GM23338 (cell line): ENCODE data around the gene IFNE. TPM values are rescaled to one million over a fixed set of nuclear protein-coding genes. Genes with fewer than 3 reads are reported as not detected.

Experiments used
- ATAC-seq: fragments of 200-7000 bp; cut with Tn5 transposase; 3 replicates; pipeline ENCODE4 v1.9.1; 2020
- DNase-seq: peaks from one replicate; pipeline ENCODE4 v3.0.0-alpha.2; 2015; ENCODE audit warnings: low spot score
- H2AFZ ChIP-seq: fragments of 200-600 bp; sonication (generic); 2 replicates; pipeline ENCODE4 v1.8.0; 2016; ENCODE audit warnings: antibody characterized with exemption, mild to moderate bottlenecking, moderate library complexity
- H3F3A ChIP-seq: fragments of 200-600 bp; sonication (generic); replicated peaks from 2 replicates; pipeline ENCODE4 v1.8.0; 2017; ENCODE audit warnings: antibody characterized with exemption, mixed run types, low read depth
- H3K27ac ChIP-seq: fragments of 200-600 bp; sonication (generic); 2 replicates; pipeline ENCODE4 v1.6.1; 2016; ENCODE audit warnings: low read depth
- H3K27me3 ChIP-seq: fragments of 200-600 bp; sonication (generic); 2 replicates; pipeline ENCODE4 v1.8.0; 2016; ENCODE audit warnings: mild to moderate bottlenecking, mixed run types, moderate library complexity; ENCODE audit not compliant: insufficient read depth
- H3K36me3 ChIP-seq: fragments of 200-600 bp; sonication (generic); 2 replicates; pipeline ENCODE4 v1.8.0; 2016; ENCODE audit warnings: mild to moderate bottlenecking; ENCODE audit not compliant: insufficient read depth
- H3K4me1 ChIP-seq: fragments of 200-600 bp; sonication (generic); 2 replicates; pipeline ENCODE4 v1.8.0; 2016; ENCODE audit warnings: mild to moderate bottlenecking, moderate library complexity; ENCODE audit not compliant: insufficient read depth
- H3K4me2 ChIP-seq: fragments of 200-600 bp; sonication (generic); 2 replicates; pipeline ENCODE4 v1.7.1; 2017; ENCODE audit warnings: mixed run types
- H3K4me3 ChIP-seq: fragments of 200-600 bp; sonication (generic); 2 replicates; pipeline ENCODE4 v1.6.1; 2016; ENCODE audit warnings: mixed run types
- H3K79me2 ChIP-seq: fragments of 200-600 bp; sonication (generic); replicated peaks from 2 replicates; pipeline ENCODE4 v1.8.0; 2017; ENCODE audit warnings: mild to moderate bottlenecking; ENCODE audit not compliant: insufficient read depth
- H3K9me2 ChIP-seq: fragments of 200-600 bp; sonication (generic); 2 replicates; pipeline ENCODE4 v1.8.0; 2017; ENCODE audit not compliant: insufficient read depth
- H4K20me1 ChIP-seq: fragments of 200-600 bp; sonication (generic); replicated peaks from 2 replicates; pipeline ENCODE4 v1.8.0; 2017; ENCODE audit warnings: mild to moderate bottlenecking; ENCODE audit not compliant: insufficient read depth
- H3K27ac Mint-ChIP-seq: 2 replicates; pipeline ENCODE4 v1.8.0; 2020; ENCODE audit warnings: inconsistent platforms, mild to moderate bottlenecking, moderate library complexity, mixed read lengths
- H3K27me3 Mint-ChIP-seq: 3 replicates; pipeline ENCODE4 v1.8.0; 2022; ENCODE audit warnings: low read depth, mild to moderate bottlenecking, moderate library complexity, mixed read lengths, inconsistent platforms; ENCODE audit not compliant: insufficient read depth, poor library complexity
- H3K36me3 Mint-ChIP-seq: 3 replicates; pipeline ENCODE4 v1.8.0; 2021; ENCODE audit warnings: low read depth, mild to moderate bottlenecking, inconsistent platforms, moderate library complexity, mixed read lengths
- H3K4me1 Mint-ChIP-seq: 3 replicates; pipeline ENCODE4 v1.8.0; 2020; ENCODE audit warnings: mild to moderate bottlenecking, inconsistent platforms, mixed read lengths
- H3K4me3 Mint-ChIP-seq: 3 replicates; pipeline ENCODE4 v1.8.0; 2021; ENCODE audit warnings: moderate library complexity, mild to moderate bottlenecking, inconsistent platforms, mixed read lengths
- H3K9me3 Mint-ChIP-seq: 3 replicates; pipeline ENCODE4 v1.8.0; 2020; ENCODE audit warnings: moderate library complexity, mild to moderate bottlenecking, inconsistent platforms, mixed read lengths
- CREB1 ChIP-seq: fragments of 250-450 bp; sonication (Bioruptor Pico); IDR thresholded peaks from 2 replicates; pipeline ENCODE4 v1.5.0; 2020; ENCODE audit warnings: low read depth, mild to moderate bottlenecking, moderate library complexity
- EZH2 ChIP-seq: fragments of 200-600 bp; sonication (generic); IDR thresholded peaks from one replicate; pipeline ENCODE4 v1.8.0; 2017; ENCODE audit warnings: antibody characterized with exemption, mild to moderate bottlenecking, low read depth; ENCODE audit not compliant: unreplicated experiment
- EZH2phosphoT487 ChIP-seq: fragments of 200-600 bp; sonication (generic); IDR thresholded peaks from one replicate; pipeline ENCODE4 v1.8.1; 2018; ENCODE audit warnings: antibody characterized with exemption; ENCODE audit not compliant: unreplicated experiment
- JUNB ChIP-seq: IDR thresholded peaks from one replicate; pipeline ENCODE4 v1.6.1; 2016; ENCODE audit warnings: antibody characterized with exemption; ENCODE audit not compliant: unreplicated experiment
- NANOG ChIP-seq: IDR thresholded peaks from 2 replicates; pipeline ENCODE4 v1.6.1; 2016; ENCODE audit warnings: antibody characterized with exemption, borderline replicate concordance
- POLR2AphosphoS5 ChIP-seq: IDR thresholded peaks from 2 replicates; pipeline ENCODE4 v1.6.1; 2016; ENCODE audit warnings: antibody characterized with exemption, low read depth
- STAT1 ChIP-seq: IDR thresholded peaks from one replicate; pipeline ENCODE4 v1.6.1; 2016; ENCODE audit warnings: antibody characterized with exemption; ENCODE audit not compliant: unreplicated experiment
- ZNF114 ChIP-seq: fragments of 250-450 bp; sonication (Bioruptor Pico); IDR thresholded peaks from 2 replicates; pipeline ENCODE4 v1.5.0; 2020; ENCODE audit warnings: mild to moderate bottlenecking, moderate library complexity
- ZNF331 ChIP-seq: fragments of 250-450 bp; sonication (Bioruptor Pico); IDR thresholded peaks from 2 replicates; pipeline ENCODE4 v1.5.0; 2020; ENCODE audit warnings: low read depth, mild to moderate bottlenecking, moderate library complexity
- polyA plus RNA-seq: library from polyadenylated mRNA; unstranded; fragments of >200 nt; fragmentation: Nextera tagmentation; extraction: Ambion mirVana; gene quantifications from 2 replicates; pipeline ENCODE4 v1.2.1, GENCODE V29; 2016
- total RNA-seq: library from RNA; depleted of rRNA; stranded (reverse); fragments of >200 nt; shearing (Covaris generic); gene quantifications from 2 replicates; pipeline ENCODE4 v1.2.3, GENCODE V29; 2014
- TF ChIP-seq, protein P1 (sequence below): fragments of 250-450 bp; sonication (Bioruptor Pico); IDR thresholded peaks from 2 replicates; pipeline ENCODE4 v1.5.0; 2020; ENCODE audit warnings: mild to moderate bottlenecking, moderate library complexity
- TF ChIP-seq, protein P2 (sequence below): IDR thresholded peaks from one replicate; pipeline ENCODE4 v1.6.1; 2018; ENCODE audit warnings: antibody characterized with exemption; ENCODE audit not compliant: unreplicated experiment
- TF ChIP-seq, protein P3 (sequence below): IDR thresholded peaks from 2 replicates; pipeline ENCODE4 v1.6.1; 2016; ENCODE audit warnings: antibody characterized with exemption
- TF ChIP-seq, protein P4 (sequence below), 2 experiments: fragments of 200-600 bp in 1 of 2; sonication (generic) in 1 of 2; conservative IDR thresholded peaks; 2 replicates each; pipeline versions ENCODE4 v1.5.1 to v1.6.1; 2016 to 2017; ENCODE audit warnings: antibody characterized with exemption in 2 of 2, low read depth in 2 of 2, mild to moderate bottlenecking in 2 of 2, moderate library complexity in 1 of 2

IFNE gene
- total and polyA plus RNA-seq, 2 experiments from 2014 or later = 0.21 TPM; not detected in 1

DNA sequence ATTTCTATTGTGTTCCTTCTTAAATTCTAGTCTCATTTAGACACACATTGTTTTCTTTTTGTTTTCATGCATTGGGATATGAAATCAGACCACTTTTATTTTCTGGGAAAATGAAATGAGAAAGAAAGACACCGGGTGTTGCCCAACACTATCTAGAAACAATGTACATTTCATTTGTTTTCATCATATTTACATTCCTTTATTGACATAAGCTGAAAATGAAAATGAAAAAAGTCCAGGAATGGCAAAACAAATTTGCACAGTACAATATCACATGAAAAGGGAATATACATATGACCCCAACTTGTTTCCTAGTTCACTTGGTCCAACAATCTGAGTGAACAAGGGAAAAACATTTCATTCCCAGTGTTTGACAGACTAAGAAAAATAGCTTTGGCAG is 20.7 kb downstream of the IFNE start:
- Mint-ChIP-seq H3K36me3 (peaks cover 10% of the 10 kb centered on the region; the same call in 2 of the 3 replicates), H3K27me3 (peaks cover 2% of the 10 kb centered on the region), H3K9me3 (peaks cover 32% of the 10 kb centered on the region), H3K27ac (no peak overlapping the region), H3K4me3 (no peak overlapping the region), H3K4me1 (no peaks in the 10 kb centered on the region)
- no peak overlapping the region for H3K4me3 ChIP-seq
- TF ChIP-seq, protein P1, sequence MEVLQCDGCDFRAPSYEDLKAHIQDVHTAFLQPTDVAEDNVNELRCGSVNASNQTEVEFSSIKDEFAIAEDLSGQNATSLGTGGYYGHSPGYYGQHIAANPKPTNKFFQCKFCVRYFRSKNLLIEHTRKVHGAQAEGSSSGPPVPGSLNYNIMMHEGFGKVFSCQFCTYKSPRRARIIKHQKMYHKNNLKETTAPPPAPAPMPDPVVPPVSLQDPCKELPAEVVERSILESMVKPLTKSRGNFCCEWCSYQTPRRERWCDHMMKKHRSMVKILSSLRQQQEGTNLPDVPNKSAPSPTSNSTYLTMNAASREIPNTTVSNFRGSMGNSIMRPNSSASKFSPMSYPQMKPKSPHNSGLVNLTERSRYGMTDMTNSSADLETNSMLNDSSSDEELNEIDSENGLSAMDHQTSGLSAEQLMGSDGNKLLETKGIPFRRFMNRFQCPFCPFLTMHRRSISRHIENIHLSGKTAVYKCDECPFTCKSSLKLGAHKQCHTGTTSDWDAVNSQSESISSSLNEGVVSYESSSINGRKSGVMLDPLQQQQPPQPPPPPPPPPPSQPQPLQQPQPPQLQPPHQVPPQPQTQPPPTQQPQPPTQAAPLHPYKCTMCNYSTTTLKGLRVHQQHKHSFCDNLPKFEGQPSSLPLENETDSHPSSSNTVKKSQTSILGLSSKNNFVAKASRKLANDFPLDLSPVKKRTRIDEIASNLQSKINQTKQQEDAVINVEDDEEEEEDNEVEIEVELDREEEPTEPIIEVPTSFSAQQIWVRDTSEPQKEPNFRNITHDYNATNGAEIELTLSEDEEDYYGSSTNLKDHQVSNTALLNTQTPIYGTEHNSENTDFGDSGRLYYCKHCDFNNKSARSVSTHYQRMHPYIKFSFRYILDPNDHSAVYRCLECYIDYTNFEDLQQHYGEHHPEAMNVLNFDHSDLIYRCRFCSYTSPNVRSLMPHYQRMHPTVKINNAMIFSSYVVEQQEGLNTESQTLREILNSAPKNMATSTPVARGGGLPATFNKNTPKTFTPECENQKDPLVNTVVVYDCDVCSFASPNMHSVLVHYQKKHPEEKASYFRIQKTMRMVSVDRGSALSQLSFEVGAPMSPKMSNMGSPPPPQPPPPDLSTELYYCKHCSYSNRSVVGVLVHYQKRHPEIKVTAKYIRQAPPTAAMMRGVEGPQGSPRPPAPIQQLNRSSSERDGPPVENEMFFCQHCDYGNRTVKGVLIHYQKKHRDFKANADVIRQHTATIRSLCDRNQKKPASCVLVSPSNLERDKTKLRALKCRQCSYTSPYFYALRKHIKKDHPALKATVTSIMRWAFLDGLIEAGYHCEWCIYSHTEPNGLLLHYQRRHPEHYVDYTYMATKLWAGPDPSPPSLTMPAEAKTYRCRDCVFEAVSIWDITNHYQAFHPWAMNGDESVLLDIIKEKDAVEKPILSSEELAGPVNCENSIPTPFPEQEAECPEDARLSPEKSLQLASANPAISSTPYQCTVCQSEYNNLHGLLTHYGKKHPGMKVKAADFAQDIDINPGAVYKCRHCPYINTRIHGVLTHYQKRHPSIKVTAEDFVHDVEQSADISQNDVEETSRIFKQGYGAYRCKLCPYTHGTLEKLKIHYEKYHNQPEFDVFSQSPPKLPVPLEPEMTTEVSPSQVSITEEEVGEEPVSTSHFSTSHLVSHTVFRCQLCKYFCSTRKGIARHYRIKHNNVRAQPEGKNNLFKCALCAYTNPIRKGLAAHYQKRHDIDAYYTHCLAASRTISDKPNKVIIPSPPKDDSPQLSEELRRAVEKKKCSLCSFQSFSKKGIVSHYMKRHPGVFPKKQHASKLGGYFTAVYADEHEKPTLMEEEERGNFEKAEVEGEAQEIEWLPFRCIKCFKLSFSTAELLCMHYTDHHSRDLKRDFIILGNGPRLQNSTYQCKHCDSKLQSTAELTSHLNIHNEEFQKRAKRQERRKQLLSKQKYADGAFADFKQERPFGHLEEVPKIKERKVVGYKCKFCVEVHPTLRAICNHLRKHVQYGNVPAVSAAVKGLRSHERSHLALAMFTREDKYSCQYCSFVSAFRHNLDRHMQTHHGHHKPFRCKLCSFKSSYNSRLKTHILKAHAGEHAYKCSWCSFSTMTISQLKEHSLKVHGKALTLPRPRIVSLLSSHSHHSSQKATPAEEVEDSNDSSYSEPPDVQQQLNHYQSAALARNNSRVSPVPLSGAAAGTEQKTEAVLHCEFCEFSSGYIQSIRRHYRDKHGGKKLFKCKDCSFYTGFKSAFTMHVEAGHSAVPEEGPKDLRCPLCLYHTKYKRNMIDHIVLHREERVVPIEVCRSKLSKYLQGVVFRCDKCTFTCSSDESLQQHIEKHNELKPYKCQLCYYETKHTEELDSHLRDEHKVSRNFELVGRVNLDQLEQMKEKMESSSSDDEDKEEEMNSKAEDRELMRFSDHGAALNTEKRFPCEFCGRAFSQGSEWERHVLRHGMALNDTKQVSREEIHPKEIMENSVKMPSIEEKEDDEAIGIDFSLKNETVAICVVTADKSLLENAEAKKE (CRISPR knock-in tag) = no peak
- TF ChIP-seq NANOG = no peak
- TF ChIP-seq STAT1 = no peak
- no peak for TF ChIP-seq ZNF331
- no peak for TF ChIP-seq JUNB
- TF ChIP-seq, protein P2, sequence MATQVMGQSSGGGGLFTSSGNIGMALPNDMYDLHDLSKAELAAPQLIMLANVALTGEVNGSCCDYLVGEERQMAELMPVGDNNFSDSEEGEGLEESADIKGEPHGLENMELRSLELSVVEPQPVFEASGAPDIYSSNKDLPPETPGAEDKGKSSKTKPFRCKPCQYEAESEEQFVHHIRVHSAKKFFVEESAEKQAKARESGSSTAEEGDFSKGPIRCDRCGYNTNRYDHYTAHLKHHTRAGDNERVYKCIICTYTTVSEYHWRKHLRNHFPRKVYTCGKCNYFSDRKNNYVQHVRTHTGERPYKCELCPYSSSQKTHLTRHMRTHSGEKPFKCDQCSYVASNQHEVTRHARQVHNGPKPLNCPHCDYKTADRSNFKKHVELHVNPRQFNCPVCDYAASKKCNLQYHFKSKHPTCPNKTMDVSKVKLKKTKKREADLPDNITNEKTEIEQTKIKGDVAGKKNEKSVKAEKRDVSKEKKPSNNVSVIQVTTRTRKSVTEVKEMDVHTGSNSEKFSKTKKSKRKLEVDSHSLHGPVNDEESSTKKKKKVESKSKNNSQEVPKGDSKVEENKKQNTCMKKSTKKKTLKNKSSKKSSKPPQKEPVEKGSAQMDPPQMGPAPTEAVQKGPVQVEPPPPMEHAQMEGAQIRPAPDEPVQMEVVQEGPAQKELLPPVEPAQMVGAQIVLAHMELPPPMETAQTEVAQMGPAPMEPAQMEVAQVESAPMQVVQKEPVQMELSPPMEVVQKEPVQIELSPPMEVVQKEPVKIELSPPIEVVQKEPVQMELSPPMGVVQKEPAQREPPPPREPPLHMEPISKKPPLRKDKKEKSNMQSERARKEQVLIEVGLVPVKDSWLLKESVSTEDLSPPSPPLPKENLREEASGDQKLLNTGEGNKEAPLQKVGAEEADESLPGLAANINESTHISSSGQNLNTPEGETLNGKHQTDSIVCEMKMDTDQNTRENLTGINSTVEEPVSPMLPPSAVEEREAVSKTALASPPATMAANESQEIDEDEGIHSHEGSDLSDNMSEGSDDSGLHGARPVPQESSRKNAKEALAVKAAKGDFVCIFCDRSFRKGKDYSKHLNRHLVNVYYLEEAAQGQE = no peak
- TF ChIP-seq, protein P3, sequence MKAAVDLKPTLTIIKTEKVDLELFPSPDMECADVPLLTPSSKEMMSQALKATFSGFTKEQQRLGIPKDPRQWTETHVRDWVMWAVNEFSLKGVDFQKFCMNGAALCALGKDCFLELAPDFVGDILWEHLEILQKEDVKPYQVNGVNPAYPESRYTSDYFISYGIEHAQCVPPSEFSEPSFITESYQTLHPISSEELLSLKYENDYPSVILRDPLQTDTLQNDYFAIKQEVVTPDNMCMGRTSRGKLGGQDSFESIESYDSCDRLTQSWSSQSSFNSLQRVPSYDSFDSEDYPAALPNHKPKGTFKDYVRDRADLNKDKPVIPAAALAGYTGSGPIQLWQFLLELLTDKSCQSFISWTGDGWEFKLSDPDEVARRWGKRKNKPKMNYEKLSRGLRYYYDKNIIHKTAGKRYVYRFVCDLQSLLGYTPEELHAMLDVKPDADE = no peak
- TF ChIP-seq ZNF114 (CRISPR knock-in tag) = no peak
- no peak for TF ChIP-seq EZH2
- no peak for TF ChIP-seq EZH2phosphoT487
- no peak for TF ChIP-seq CREB1 (CRISPR knock-in tag)
- no peak for TF ChIP-seq POLR2AphosphoS5
- TF ChIP-seq, protein P4, sequence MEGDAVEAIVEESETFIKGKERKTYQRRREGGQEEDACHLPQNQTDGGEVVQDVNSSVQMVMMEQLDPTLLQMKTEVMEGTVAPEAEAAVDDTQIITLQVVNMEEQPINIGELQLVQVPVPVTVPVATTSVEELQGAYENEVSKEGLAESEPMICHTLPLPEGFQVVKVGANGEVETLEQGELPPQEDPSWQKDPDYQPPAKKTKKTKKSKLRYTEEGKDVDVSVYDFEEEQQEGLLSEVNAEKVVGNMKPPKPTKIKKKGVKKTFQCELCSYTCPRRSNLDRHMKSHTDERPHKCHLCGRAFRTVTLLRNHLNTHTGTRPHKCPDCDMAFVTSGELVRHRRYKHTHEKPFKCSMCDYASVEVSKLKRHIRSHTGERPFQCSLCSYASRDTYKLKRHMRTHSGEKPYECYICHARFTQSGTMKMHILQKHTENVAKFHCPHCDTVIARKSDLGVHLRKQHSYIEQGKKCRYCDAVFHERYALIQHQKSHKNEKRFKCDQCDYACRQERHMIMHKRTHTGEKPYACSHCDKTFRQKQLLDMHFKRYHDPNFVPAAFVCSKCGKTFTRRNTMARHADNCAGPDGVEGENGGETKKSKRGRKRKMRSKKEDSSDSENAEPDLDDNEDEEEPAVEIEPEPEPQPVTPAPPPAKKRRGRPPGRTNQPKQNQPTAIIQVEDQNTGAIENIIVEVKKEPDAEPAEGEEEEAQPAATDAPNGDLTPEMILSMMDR (conservative IDR thresholded peaks at IDR 0.05; ENCODE audit: low read depth in 2 of 2) = no peak
- no peak overlapping the region for H2AFZ ChIP-seq
- no peaks in the 10 kb centered on the region for H3K27me3 ChIP-seq
- H3K4me2 ChIP-seq = no peak overlapping the region
- no peaks in the 10 kb centered on the region for H3K79me2 ChIP-seq
- no peaks in the 10 kb centered on the region for H3K9me2 ChIP-seq
- no peaks in the 10 kb centered on the region for H4K20me1 ChIP-seq
- H3K27ac ChIP-seq = no peak overlapping the region
- ATAC-seq (no peak), DNase-seq (no peak)
- no peaks in the 10 kb centered on the region for H3K36me3 ChIP-seq
- H3K4me1 ChIP-seq = no peaks in the 10 kb centered on the region
- no peaks in the 10 kb centered on the region for H3F3A ChIP-seq
